ENCODE data around the gene PTGES3.
A peak's percentile ranks its signal among the peaks of the same experiment; 100 is the strongest.
"Not testable (repeated sequence)": the region's sequence is repeated elsewhere in the genome, so short reads cannot be mapped to it uniquely, and the experiment has no call there.

The PTGES3 gene, protein sequence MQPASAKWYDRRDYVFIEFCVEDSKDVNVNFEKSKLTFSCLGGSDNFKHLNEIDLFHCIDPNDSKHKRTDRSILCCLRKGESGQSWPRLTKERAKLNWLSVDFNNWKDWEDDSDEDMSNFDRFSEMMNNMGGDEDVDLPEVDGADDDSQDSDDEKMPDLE

DNA sequence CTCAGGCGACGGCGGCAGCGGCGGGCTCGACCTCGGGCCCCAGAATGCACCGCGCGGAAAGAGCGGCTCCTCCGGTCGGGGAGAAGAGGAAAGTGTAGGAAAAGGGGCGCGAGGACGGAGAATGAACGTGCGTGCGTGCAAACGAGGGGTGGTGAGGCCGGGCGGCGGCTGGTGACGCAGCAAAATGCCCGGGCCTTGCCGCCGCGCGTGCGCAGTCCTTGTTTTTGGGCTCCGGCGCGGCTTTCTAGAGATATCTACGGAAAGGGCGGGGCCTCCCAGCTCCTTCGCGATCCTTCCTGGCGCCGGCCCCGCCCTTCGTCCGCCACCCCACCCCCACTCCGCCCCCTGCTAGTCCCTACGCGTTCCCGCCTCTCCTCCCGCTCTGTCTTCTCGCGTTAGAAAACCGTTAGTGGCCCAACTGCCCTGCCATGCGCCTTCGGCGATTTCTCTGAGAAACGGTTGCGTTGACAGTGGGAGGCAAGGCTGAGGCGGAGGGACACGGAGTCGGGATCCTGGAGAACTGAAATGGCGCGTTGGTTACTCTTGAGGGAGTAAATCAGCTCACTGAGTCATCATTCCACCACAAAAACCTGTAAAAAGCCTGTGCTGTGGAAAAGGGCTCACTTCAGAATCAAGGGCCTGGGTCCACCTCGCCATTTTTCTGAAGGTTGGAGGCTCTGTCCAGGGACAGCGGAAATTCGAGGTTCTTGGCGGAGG lies at the start of gene PTGES3:
Gene PTGES3, minus strand, starts transcription at position 156 of the 717 bp plus-strand sequence. CDS start 285 bp downstream, outside the sequence.
- H3K9me3 Mint-ChIP-seq: no peaks in the 10 kb centered on the region
- H3K4me3 Mint-ChIP-seq: peak within 1 kb of the TSS; percentile 100
- peaks cover 31% of the 10 kb centered on the region for H3K4me1 Mint-ChIP-seq (ENCODE audit: low read depth)
- H3K36me3 Mint-ChIP-seq (ENCODE audit: low read depth): peaks cover 37% of the 10 kb centered on the region
- peak within 1 kb of the TSS; percentile 100 for H3K27ac Mint-ChIP-seq
- H3K27me3 Mint-ChIP-seq: no peaks in the 10 kb centered on the region

DNA sequence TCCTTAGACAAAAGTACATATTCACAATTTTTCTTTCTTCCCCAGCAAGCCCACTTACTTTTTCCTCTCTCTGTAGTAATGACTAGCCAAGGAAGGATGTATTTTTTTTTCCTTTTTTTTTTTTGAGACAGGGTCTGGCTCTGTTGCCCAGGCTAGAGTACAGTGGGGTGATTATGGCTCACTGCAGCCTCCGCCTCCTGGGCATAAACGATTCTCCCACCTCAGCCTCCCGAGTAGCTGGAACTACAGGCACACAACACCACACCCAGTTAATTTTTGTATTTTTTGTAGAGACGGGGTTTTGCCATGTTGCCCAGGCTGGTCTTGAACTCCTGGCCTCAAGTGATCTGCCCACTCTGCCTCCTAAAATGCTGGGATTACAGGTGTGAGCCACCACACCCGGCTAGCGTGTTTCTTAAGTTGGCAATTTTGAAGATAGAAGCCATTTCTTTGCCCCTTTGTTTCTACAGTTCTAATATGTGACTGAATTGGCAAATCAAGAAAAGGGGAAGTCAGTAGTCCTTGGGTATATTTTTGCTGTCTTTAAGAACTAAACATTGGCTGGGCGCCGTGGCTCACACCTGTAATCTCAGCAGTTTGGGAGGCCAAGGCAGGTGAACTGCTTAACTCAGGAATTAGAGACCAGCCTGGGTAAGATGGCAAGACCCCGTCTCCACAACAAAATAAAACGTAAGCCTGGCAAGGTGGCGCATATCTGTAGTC lies 40.2 kb upstream of the PTGES3 start:
- H3K36me3 Mint-ChIP-seq (ENCODE audit: low read depth): peaks cover 63% of the 10 kb centered on the region
- no peaks in the 10 kb centered on the region for H3K27me3 Mint-ChIP-seq
- no peaks in the 10 kb centered on the region for H3K9me3 Mint-ChIP-seq
- H3K27ac Mint-ChIP-seq: no peak overlapping the region
- H3K4me3 Mint-ChIP-seq: no peak overlapping the region
- H3K4me1 Mint-ChIP-seq (ENCODE audit: low read depth): peaks cover 22% of the 10 kb centered on the region

DNA sequence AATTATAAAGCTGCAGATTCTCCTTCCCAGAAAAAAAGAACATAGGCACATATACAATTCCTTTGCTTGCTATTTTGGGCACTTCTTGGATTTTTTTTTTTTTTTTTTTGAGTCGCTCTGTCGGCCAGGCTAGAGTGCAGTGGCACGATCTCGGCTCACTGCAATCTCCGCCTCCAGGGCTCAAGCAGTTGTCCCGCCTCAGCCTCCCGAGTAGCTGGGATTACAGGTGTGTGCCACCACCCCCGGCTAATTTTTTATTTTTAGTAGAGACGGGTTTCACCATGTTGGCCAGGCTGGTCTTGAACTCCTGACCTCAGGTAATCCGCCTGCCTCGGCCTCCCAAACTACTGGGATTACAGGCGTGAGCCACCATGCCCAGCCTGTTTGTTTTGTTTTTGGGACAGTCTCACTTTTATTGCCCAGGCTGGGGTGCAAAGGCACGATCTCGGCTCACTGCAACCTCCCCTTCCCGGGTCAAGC lies 38.2 kb upstream of the PTGES3 start:
- Mint-ChIP-seq H3K4me3 (peak overlapping the region; percentile 99), H3K27ac (peak overlapping the region; percentile 100), H3K36me3 (ENCODE audit: low read depth) (peaks cover 70% of the 10 kb centered on the region), H3K4me1 (ENCODE audit: low read depth) (peaks cover 43% of the 10 kb centered on the region)
- not testable (repeated sequence) for H3K27me3 Mint-ChIP-seq, H3K9me3 Mint-ChIP-seq

DNA sequence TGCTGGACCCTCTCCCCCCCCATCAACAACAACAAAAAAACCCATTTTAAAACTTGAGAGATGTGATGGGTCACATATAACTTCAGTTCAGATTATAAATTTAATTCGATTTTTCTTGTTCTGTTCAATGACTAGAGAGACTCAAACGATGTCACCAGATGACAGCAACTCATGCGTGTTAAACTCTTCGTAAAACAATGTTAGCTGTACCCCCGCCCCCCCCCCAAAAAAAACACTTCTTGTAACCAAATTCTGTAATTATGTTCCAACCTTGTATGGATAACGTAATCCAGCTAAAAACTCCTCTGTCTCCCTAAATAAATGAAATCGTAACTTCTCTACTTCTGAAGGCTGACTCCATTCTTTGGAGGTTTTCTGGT lies 37.6 kb upstream of the PTGES3 start:
- H3K36me3 Mint-ChIP-seq (ENCODE audit: low read depth): peaks cover 70% of the 10 kb centered on the region
- no peaks in the 10 kb centered on the region for H3K27me3 Mint-ChIP-seq
- H3K4me1 Mint-ChIP-seq (ENCODE audit: low read depth): peaks cover 48% of the 10 kb centered on the region
- peak overlapping the region; percentile 100 for H3K27ac Mint-ChIP-seq
- peak overlapping the region; percentile 99 for H3K4me3 Mint-ChIP-seq
- no peaks in the 10 kb centered on the region for H3K9me3 Mint-ChIP-seq

DNA sequence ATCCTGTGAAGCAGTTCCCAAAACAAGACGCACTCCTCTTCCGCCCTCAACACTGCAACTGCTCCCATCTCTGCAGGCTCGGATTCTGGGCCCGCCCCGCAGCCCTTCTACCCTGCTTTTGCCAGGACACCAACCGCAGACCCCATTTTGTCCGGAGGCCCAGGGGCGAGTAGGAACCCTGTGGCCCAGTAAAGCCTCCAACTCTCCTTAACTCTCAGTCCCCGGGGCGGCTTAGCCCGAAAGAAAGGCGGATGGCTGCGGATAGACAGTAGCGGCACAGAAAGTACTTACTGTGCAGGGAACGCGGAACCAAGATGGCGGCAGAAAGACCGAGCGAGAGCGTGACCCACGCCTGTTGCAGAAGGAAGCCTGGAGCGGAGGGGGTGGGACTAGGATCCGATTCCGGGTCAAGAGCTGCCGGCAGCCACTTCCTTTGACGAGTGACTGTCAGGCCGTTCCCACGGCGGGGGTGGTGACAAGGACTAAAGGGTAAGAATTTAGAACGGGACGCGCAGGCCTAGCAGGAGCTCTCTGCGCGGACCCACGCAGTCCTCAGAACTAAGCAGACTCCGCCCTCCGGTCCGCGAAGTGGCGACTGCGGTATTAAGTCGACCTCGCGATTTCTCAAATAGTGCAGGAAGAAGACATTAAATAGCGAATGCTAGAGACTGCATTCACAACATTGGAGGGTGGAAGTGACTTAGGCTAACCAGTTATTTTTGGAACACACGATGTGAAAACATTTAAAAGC lies 37.1 kb upstream of the PTGES3 start, which contains the start of gene NACA:
Gene NACA, minus strand, starts transcription at position 328 of the 751 bp plus-strand sequence. CDS start 778 bp downstream, outside the sequence.
- Mint-ChIP-seq H3K36me3 (ENCODE audit: low read depth) (peaks cover 74% of the 10 kb centered on the region), H3K27me3 (no peaks in the 10 kb centered on the region), H3K9me3 (no peaks in the 10 kb centered on the region), H3K27ac (peak within 1 kb of the TSS; percentile 100), H3K4me1 (ENCODE audit: low read depth) (peaks cover 54% of the 10 kb centered on the region), H3K4me3 (peak within 1 kb of the TSS; percentile 99)

DNA sequence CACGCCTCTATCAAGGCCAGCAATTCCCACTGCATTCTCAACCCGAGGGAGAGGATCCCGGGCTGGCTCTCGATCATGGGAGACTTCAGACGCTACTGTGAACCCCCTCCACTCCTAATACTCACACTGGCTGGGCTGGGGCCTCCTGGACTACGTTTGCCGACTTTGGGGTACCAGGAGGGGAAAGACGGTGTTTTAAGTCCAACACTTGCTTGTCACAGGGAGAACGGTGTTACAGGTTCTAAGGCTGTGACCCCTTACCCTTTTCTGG lies 36.6 kb upstream of the PTGES3 start:
- Mint-ChIP-seq H3K36me3 (ENCODE audit: low read depth) (peaks cover 75% of the 10 kb centered on the region), H3K4me3 (peak overlapping the region; percentile 99), H3K9me3 (no peaks in the 10 kb centered on the region), H3K27me3 (no peaks in the 10 kb centered on the region), H3K4me1 (ENCODE audit: low read depth) (peaks cover 59% of the 10 kb centered on the region), H3K27ac (peak overlapping the region; percentile 100)

DNA sequence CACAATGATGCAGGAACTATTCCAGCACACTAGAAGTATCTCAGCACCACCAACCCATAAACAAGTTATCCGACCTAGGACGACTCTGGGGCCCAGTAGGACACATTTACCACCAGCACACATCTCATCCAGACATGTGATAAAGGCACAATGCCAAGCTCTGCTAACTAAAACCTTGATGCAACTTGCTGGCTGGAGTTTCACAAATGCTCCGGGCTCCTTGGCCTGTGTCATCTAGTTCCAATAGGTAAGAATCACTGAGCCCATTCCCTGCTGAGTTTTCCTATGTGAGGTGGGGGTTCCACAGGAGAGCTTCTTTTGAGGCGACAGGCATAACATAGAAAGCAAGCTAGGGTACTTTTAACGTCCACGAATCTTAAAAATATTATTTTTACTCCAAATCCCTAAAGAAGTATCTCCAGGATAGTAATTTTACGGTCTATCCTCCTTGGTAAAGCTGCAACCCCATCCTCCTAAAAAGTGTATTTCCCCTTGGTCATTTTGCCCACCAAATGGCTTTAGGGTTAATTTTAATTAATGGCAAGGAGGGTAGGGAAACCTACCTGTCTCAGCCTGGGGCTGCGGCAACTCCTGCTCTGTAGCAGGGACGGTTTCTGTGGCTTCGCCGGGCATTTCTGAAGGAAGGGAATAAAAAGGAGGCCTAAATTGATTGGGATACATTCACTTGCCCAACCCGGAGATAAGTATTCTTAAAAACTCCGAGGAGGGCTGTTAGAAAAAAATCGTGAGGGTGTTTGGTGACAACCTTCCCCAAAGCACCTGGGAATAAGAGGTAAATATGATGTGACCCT lies 36.0 kb upstream of the PTGES3 start:
- peak overlapping the region; percentile 99 for H3K4me3 Mint-ChIP-seq
- no peaks in the 10 kb centered on the region for H3K27me3 Mint-ChIP-seq
- peaks cover 77% of the 10 kb centered on the region for H3K36me3 Mint-ChIP-seq (ENCODE audit: low read depth)
- peak overlapping the region; percentile 100 for H3K27ac Mint-ChIP-seq
- no peaks in the 10 kb centered on the region for H3K9me3 Mint-ChIP-seq
- H3K4me1 Mint-ChIP-seq (ENCODE audit: low read depth): peaks cover 64% of the 10 kb centered on the region

DNA sequence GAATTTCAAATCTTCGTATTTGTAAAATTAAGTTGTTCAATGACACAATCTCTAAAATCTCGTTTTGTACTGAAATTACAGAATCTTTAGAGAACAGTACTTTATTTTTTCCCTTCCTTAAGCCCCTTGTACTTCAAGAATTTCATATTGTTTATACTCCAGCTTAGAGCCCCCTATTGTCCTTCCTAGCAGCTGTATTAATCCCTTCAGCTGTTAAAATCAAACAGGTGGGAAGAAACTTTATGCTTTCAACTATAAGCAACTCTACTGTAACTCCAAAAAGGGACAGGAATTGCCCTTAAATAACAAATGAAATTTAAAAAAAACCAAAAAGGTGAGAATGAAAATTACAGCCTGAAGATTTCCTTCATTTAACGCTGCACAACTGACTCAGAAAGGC lies 35.3 kb upstream of the PTGES3 start:
- no peaks in the 10 kb centered on the region for H3K9me3 Mint-ChIP-seq

DNA sequence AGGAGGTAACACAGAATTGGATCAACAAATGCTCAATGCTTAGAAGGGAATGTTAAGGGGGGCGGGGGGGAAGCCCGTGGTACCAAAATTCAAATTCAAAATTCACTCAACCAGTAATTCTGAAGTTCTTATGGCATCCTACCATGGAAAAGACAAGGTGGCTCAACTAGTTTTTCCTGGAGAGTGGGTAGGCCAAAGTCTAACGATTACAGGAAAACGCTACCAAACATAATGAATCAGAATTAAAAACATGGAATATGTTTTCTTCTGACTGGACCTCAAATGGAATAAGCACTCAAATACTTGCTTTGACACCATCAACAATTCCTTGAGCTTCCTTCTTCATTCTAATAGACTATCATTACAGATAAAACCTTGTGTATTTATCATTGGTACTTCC lies 34.7 kb upstream of the PTGES3 start:
- H3K36me3 Mint-ChIP-seq (ENCODE audit: low read depth): peaks cover 75% of the 10 kb centered on the region
- H3K4me3 Mint-ChIP-seq: peak overlapping the region; percentile 99
- H3K27ac Mint-ChIP-seq: peak overlapping the region; percentile 90
- no peaks in the 10 kb centered on the region for H3K9me3 Mint-ChIP-seq
- peaks cover 70% of the 10 kb centered on the region for H3K4me1 Mint-ChIP-seq (ENCODE audit: low read depth)
- H3K27me3 Mint-ChIP-seq: no peaks in the 10 kb centered on the region

More for the DNA sequence above, 35.3 kb upstream of the PTGES3 start:
- peaks cover 78% of the 10 kb centered on the region for H3K36me3 Mint-ChIP-seq (ENCODE audit: low read depth)
- H3K4me3 Mint-ChIP-seq: peak overlapping the region; percentile 99
- no peaks in the 10 kb centered on the region for H3K27me3 Mint-ChIP-seq
- H3K4me1 Mint-ChIP-seq (ENCODE audit: low read depth): peaks cover 70% of the 10 kb centered on the region
- peak overlapping the region; percentile 100 for H3K27ac Mint-ChIP-seq

DNA sequence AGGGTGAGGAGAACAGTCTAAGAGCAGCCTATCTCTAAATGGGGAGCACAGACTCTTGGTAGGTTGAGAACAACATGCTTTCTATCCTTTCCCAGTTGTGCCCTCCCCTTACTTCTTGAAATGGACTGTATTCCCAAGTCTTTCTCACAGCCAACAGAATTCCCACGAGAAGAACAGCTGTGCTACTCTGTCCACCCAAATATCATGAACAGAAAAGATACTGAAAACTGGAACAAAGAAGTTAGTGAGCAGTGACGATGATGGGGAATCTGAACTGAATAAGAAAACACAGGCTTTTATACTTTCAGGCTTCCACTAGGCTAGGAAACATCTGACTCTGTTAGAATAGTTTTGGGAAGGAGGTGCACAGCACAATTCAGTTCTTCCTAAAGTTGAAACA lies 33.6 kb upstream of the PTGES3 start:
- peaks cover 74% of the 10 kb centered on the region for H3K36me3 Mint-ChIP-seq (ENCODE audit: low read depth)
- peak overlapping the region; percentile 99 for H3K4me3 Mint-ChIP-seq
- peak overlapping the region; percentile 90 for H3K27ac Mint-ChIP-seq
- H3K9me3 Mint-ChIP-seq: no peaks in the 10 kb centered on the region
- H3K27me3 Mint-ChIP-seq: no peaks in the 10 kb centered on the region
- peaks cover 74% of the 10 kb centered on the region for H3K4me1 Mint-ChIP-seq (ENCODE audit: low read depth)

DNA sequence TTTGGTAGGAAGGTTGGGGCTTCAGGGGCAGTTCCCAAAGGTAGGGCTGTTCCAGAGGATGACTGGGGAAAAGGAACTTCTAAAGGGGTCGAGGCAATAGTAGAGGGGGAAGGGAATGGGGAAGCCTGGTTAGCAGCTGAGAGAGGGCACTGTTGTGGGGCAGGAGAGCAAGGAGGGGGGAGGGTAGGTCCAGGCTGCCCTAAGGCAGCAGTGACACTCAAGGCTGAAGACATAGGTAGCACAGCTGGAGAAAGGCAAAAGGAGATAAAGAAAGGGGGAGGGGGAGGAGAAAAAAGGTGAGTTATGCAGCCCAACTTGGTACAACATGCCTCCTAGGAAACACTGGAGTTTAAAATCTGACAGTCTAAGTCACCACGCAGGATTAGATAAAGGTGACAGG lies 33.1 kb upstream of the PTGES3 start:
- Mint-ChIP-seq H3K9me3 (no peaks in the 10 kb centered on the region), H3K4me1 (ENCODE audit: low read depth) (peaks cover 77% of the 10 kb centered on the region), H3K27me3 (no peaks in the 10 kb centered on the region), H3K36me3 (ENCODE audit: low read depth) (peaks cover 78% of the 10 kb centered on the region), H3K27ac (peak overlapping the region; percentile 90), H3K4me3 (peak overlapping the region; percentile 99)

DNA sequence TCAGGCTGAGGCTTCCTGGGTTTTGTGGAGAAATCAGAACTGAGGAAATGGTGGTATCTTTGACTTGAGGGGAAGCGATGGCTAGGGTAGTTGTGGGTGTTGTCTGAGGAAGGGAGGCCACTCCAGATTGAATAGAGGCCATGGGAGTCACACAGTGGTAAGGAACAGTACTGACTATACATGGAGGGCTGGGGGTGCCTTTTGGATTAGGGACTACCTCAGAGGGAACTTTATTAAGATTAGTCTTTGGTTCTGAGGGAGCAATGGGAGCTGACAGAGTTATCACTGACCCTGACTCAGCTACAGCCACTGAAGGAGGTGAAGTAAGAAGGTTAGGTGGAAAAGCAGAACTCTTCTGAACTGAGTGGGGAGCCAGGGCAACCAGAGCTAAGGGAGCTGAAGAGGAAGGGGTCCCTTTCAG lies 32.7 kb upstream of the PTGES3 start:
- Mint-ChIP-seq H3K4me1 (ENCODE audit: low read depth) (peaks cover 77% of the 10 kb centered on the region), H3K27me3 (no peaks in the 10 kb centered on the region), H3K27ac (peak overlapping the region; percentile 90), H3K36me3 (ENCODE audit: low read depth) (peaks cover 82% of the 10 kb centered on the region), H3K9me3 (no peaks in the 10 kb centered on the region), H3K4me3 (peak overlapping the region; percentile 99)

DNA sequence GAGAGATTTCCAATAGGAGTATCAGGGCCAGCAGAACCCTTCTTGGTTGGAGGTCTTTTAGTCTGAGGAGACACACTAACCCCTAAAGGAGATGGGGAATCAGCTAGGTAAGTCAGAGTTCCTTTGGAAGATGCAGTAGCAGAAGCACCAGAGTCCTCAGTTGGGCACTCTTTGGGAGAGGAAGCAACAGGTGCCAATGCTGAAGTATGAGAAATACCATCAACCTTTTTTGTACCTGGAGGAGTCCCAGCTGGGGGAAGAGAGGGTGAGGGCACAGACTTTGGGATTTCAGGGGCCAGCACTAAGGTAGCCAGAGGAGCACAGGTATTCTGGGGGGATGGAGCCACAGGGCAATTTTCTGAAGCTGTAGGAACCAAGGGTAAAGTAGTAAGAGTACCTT lies 31.0 kb upstream of the PTGES3 start:
- Mint-ChIP-seq H3K27ac (peak overlapping the region; percentile 90), H3K9me3 (no peaks in the 10 kb centered on the region), H3K4me1 (ENCODE audit: low read depth) (peaks cover 76% of the 10 kb centered on the region), H3K36me3 (ENCODE audit: low read depth) (peaks cover 87% of the 10 kb centered on the region), H3K4me3 (peak overlapping the region; percentile 46), H3K27me3 (no peaks in the 10 kb centered on the region)

DNA sequence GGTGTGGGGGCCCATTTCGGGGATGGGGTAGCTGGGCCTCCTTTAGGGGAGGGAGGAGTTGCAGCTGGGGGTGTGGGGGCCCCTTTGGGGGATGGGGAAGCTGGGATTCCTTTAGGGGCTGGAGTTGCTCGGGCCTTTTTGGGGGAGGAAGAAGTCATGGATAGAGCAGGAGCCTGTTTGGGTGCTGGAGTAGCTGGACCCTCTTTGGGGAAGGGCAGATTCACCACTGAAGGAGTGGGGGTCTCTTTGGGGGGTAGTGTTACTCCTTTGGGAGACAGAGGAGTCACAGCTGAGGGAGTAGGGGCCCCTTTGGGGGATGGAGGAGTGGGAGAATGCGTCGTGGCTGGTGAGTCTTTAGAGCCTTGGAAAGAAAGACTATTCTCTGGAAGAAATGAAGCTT lies 30.6 kb upstream of the PTGES3 start:
- Mint-ChIP-seq H3K9me3 (no peaks in the 10 kb centered on the region), H3K27me3 (no peaks in the 10 kb centered on the region), H3K36me3 (ENCODE audit: low read depth) (peaks cover 87% of the 10 kb centered on the region), H3K27ac (peak overlapping the region; percentile 90), H3K4me3 (peak overlapping the region; percentile 46), H3K4me1 (ENCODE audit: low read depth) (peaks cover 72% of the 10 kb centered on the region)
